CD14-positive monocyte (primary cell): ENCODE results near the gene SUB1. TPM values are rescaled to one million over a fixed set of nuclear protein-coding genes. Genes with fewer than 3 reads are reported as not detected.

Experiments used
- DNase-seq, 3 donors: peaks; one replicate each; pipeline ENCODE4 v3.0.0-alpha.2; 2011 to 2022
- H2AFZ ChIP-seq: 2 replicates; pipeline ENCODE4 v1.6.0; 2012; ENCODE audit warnings: mild to moderate bottlenecking, low read depth, low read length, inconsistent platforms; ENCODE audit not compliant: insufficient read depth, poor library complexity, severe bottlenecking
- H3K27ac ChIP-seq, 2 donors: 1 replicate in 1 of 2; 2 replicates in 1 of 2; pipeline ENCODE4 v1.5.1; 2012 to 2013; ENCODE audit warnings: low read length in 2 of 2, control low read depth in 1 of 2, inconsistent platforms in 1 of 2, low read depth in 1 of 2, mild to moderate bottlenecking in 1 of 2
- H3K27me3 ChIP-seq, 2 donors: one replicate each; pipeline versions ENCODE4 v1.6.0 to v1.6.1; 2011 to 2013; ENCODE audit warnings: low read length in 2 of 2; ENCODE audit not compliant: control insufficient read depth in 2 of 2, insufficient read depth in 2 of 2
- H3K36me3 ChIP-seq, 2 donors: replicated peaks in 1 of 2; 1 replicate in 1 of 2; 2 replicates in 1 of 2; pipeline versions ENCODE4 v1.5.1 to v1.6.1; 2012 to 2013; ENCODE audit warnings: low read length in 2 of 2, control low read depth in 1 of 2, inconsistent platforms in 1 of 2, mild to moderate bottlenecking in 1 of 2; ENCODE audit not compliant: insufficient read depth in 2 of 2, control insufficient read depth in 1 of 2
- H3K4me1 ChIP-seq, 2 donors: 1 replicate in 1 of 2; 2 replicates in 1 of 2; pipeline versions ENCODE4 v1.5.1 to v1.6.1; 2012 to 2013; ENCODE audit warnings: low read length in 2 of 2, control low read depth in 1 of 2, inconsistent platforms in 1 of 2, mild to moderate bottlenecking in 1 of 2, moderate library complexity in 1 of 2; ENCODE audit not compliant: insufficient read depth in 2 of 2, control insufficient read depth in 1 of 2
- H3K4me2 ChIP-seq: replicated peaks from 2 replicates; pipeline ENCODE3; 2012; ENCODE audit warnings: low read length, moderate library complexity, mild to moderate bottlenecking; ENCODE audit not compliant: poor library complexity, severe bottlenecking; ENCODE audit errors: extremely low read depth
- H3K4me3 ChIP-seq, 3 experiments: fragments of 200-600 bp in 1 of 3; sonication (generic) in 1 of 3; replicated peaks in 1 of 3; 1 replicate in 2 of 3; 2 replicates in 1 of 3; pipeline ENCODE4 v1.5.1; 2011 to 2013; ENCODE audit warnings: low read length in 3 of 3, mild to moderate bottlenecking in 3 of 3, control low read depth in 2 of 3, low read depth in 2 of 3, inconsistent platforms in 1 of 3, moderate library complexity in 1 of 3
- H3K79me2 ChIP-seq: 2 replicates; pipeline ENCODE4 v1.6.0; 2012; ENCODE audit warnings: mild to moderate bottlenecking, control low read depth, inconsistent platforms, low read length, moderate library complexity; ENCODE audit not compliant: insufficient read depth
- H3K9ac ChIP-seq: 2 replicates; pipeline ENCODE4 v1.6.0; 2017; ENCODE audit warnings: low read length, mild to moderate bottlenecking; ENCODE audit not compliant: insufficient read depth, poor library complexity, severe bottlenecking
- H3K9me3 ChIP-seq, 2 donors: replicated peaks in 1 of 2; 1 replicate in 1 of 2; 2 replicates in 1 of 2; pipeline versions ENCODE4 v1.5.1 to v1.6.1; 2012 to 2013; ENCODE audit warnings: low read length in 2 of 2, control low read depth in 1 of 2; ENCODE audit not compliant: control insufficient read depth in 1 of 2, insufficient read depth in 1 of 2
- H4K20me1 ChIP-seq: 2 replicates; pipeline ENCODE4 v1.6.0; 2012; ENCODE audit warnings: mild to moderate bottlenecking, low read length, control low read depth, moderate library complexity; ENCODE audit not compliant: insufficient read depth
- H3K27ac Mint-ChIP-seq, 7 donors: one replicate each; pipeline ENCODE4 v1.8.0; 2020; ENCODE audit warnings: mild to moderate bottlenecking in 7 of 7, mixed read lengths in 7 of 7, moderate library complexity in 6 of 7, inconsistent platforms in 2 of 7
- H3K27me3 Mint-ChIP-seq, 3 donors: one replicate each; pipeline ENCODE4 v1.8.0; 2021 to 2022; ENCODE audit warnings: low read depth in 3 of 3, mild to moderate bottlenecking in 3 of 3, mixed read lengths in 3 of 3, moderate library complexity in 3 of 3, inconsistent platforms in 1 of 3
- H3K36me3 Mint-ChIP-seq, 2 donors: one replicate each; pipeline ENCODE4 v1.8.0; 2020; ENCODE audit warnings: mixed read lengths in 2 of 2, inconsistent platforms in 1 of 2, mild to moderate bottlenecking in 1 of 2
- H3K4me1 Mint-ChIP-seq: one replicate; pipeline ENCODE4 v1.8.0; 2020; ENCODE audit warnings: mild to moderate bottlenecking, mixed read lengths
- H3K4me3 Mint-ChIP-seq, 2 donors: one replicate each; pipeline ENCODE4 v1.8.0; 2020; ENCODE audit warnings: mild to moderate bottlenecking in 2 of 2, mixed read lengths in 2 of 2, moderate library complexity in 1 of 2
- H3K9me3 Mint-ChIP-seq, 7 donors: one replicate each; pipeline ENCODE4 v1.8.0; 2020 to 2022; ENCODE audit warnings: mixed read lengths in 7 of 7, mild to moderate bottlenecking in 6 of 7, moderate library complexity in 6 of 7, inconsistent platforms in 2 of 7
- WGBS: methylation state at CpG from one replicate; pipeline ENCODE4 v1.1.5; 2013; ENCODE audit warnings: missing lambda C conversion rate; ENCODE audit not compliant: insufficient coverage; 5-methylcytosine and 5-hydroxymethylcytosine counted together
- intact Hi-C, 2 donors: fragments of 100-400 bp; cut with micrococcal nuclease; formaldehyde crosslinking; loops; one replicate each; pipeline versions ENCODE4 v1.15.0 to v1.15.1; 2023
- polyA plus RNA-seq, 3 donors: library from polyadenylated mRNA; depleted of rRNA in 1 of 3; unstranded in 2 of 3; stranded (reverse) in 1 of 3; fragments of 300-500 nt in 2 of 3; fragments of >200 nt in 1 of 3; fragmentation: Illumina TruSeq in 2 of 3; gene quantifications; 1 replicate in 2 of 3; 2 replicates in 1 of 3; pipeline ENCODE4 v1.2.3, GENCODE V29; 2012 to 2021
- TF ChIP-seq, protein P1 (sequence below): fragments of 200-600 bp; IDR thresholded peaks from one replicate; pipeline ENCODE4 v1.8.0; 2022; ENCODE audit warnings: antibody characterized with exemption, mild to moderate bottlenecking

SUB1 gene
- polyA plus RNA-seq, 3 donors, result 74.3 to 454 (median 399) TPM

- no peak for DNase-seq
- WGBS, result 100% methylated on average over 1 of the region's 5 CpGs
- no peak overlapping the region for H3K4me3 Mint-ChIP-seq
- TF ChIP-seq, protein P1, sequence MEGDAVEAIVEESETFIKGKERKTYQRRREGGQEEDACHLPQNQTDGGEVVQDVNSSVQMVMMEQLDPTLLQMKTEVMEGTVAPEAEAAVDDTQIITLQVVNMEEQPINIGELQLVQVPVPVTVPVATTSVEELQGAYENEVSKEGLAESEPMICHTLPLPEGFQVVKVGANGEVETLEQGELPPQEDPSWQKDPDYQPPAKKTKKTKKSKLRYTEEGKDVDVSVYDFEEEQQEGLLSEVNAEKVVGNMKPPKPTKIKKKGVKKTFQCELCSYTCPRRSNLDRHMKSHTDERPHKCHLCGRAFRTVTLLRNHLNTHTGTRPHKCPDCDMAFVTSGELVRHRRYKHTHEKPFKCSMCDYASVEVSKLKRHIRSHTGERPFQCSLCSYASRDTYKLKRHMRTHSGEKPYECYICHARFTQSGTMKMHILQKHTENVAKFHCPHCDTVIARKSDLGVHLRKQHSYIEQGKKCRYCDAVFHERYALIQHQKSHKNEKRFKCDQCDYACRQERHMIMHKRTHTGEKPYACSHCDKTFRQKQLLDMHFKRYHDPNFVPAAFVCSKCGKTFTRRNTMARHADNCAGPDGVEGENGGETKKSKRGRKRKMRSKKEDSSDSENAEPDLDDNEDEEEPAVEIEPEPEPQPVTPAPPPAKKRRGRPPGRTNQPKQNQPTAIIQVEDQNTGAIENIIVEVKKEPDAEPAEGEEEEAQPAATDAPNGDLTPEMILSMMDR, result no peak
- no peak overlapping the region for H3K4me3 ChIP-seq
- no peaks in the 10 kb centered on the region for H3K4me1 Mint-ChIP-seq
- H3K27me3 ChIP-seq, result no peaks in the 10 kb centered on the region
- H3K9me3 Mint-ChIP-seq, result peaks cover 11 to 25% (median 20%) of the 10 kb centered on the region in 7 donors
- no peaks in the 10 kb centered on the region for H3K36me3 Mint-ChIP-seq
- H3K27ac Mint-ChIP-seq, result no peak overlapping the region
- no peaks in the 10 kb centered on the region for H3K79me2 ChIP-seq
- no peak overlapping the region for H3K4me2 ChIP-seq
- H2AFZ ChIP-seq, result no peak overlapping the region
- H3K9ac ChIP-seq, result no peak overlapping the region
- intact Hi-C loops, result no loop called here
- H3K27ac ChIP-seq, result no peak overlapping the region
- no peaks in the 10 kb centered on the region for H3K4me1 ChIP-seq
- peaks cover 10 to 17% of the 10 kb centered on the region in 2 donors for H3K9me3 ChIP-seq
- H3K36me3 ChIP-seq, result no peaks in the 10 kb centered on the region
- H4K20me1 ChIP-seq, result no peaks in the 10 kb centered on the region
- peaks cover 0 to 3% (median 2%) of the 10 kb centered on the region in 3 donors for H3K27me3 Mint-ChIP-seq
Observed at GRCh38 chr5:32651638-32652037, 66.3 kb downstream of the SUB1 start.

Other genes starting within 250 kb of the SUB1 start
- 10 to 100 TPM; 29.8 to 81.8 (median 62.3) TPM for gene ZFR, start 140.8 kb upstream of the SUB1 start, polyA plus RNA-seq
- gene NPR3, start 125.8 kb downstream of the SUB1 start, polyA plus RNA-seq, result not detected